Measurements from ENCODE around the gene INPP5A.

Gene INPP5A

GRCh38 chr10:132606031-132606491 is 68.5 kb downstream of the INPP5A start:
- peak overlapping the region; percentile 71 to 87 (median 82) for H3K27ac Mint-ChIP-seq
- peaks cover 25% of the 10 kb centered on the region for H3K9me3 Mint-ChIP-seq
- peaks cover 5% of the 10 kb centered on the region for H3K27me3 Mint-ChIP-seq (ENCODE audit: low read depth)
- peak overlapping the region in 1 of 3 experiments; percentile 32 for H3K4me3 Mint-ChIP-seq
- peaks cover 17% of the 10 kb centered on the region for H3K36me3 Mint-ChIP-seq (ENCODE audit: low read depth)
- H3K4me1 Mint-ChIP-seq = peaks cover 32% of the 10 kb centered on the region
- TF ChIP-seq CTCF (IDR thresholded peaks at IDR 0.05; ENCODE audit: unreplicated experiment in 3 of 3) = no peak

- H3K4me3 Mint-ChIP-seq = peak overlapping the region in 2 of 3 experiments; percentile 55 to 57
- H3K9me3 Mint-ChIP-seq = peaks cover 19% of the 10 kb centered on the region
- H3K27me3 Mint-ChIP-seq (ENCODE audit: low read depth) = peaks cover 5% of the 10 kb centered on the region
- peaks cover 32% of the 10 kb centered on the region for H3K4me1 Mint-ChIP-seq
- H3K36me3 Mint-ChIP-seq (ENCODE audit: low read depth) = peaks cover 11% of the 10 kb centered on the region
- H3K27ac Mint-ChIP-seq = peak overlapping the region; percentile 71 to 87 (median 82)
- TF ChIP-seq CTCF (IDR thresholded peaks at IDR 0.05; ENCODE audit: unreplicated experiment in 3 of 3) = no peak
Measured at GRCh38 chr10:132606536-132607316, 69.1 kb downstream of the INPP5A start.

GRCh38 chr10:132607491-132607890 is 69.9 kb downstream of the INPP5A start:
- H3K36me3 Mint-ChIP-seq (ENCODE audit: low read depth) = peaks cover 7% of the 10 kb centered on the region
- H3K4me3 Mint-ChIP-seq = no peak overlapping the region
- no peak for TF ChIP-seq CTCF (IDR thresholded peaks at IDR 0.05; ENCODE audit: unreplicated experiment in 3 of 3)
- peak overlapping the region in 2 of 3 experiments; percentile 71 to 87 for H3K27ac Mint-ChIP-seq
- peaks cover 14% of the 10 kb centered on the region for H3K9me3 Mint-ChIP-seq
- H3K27me3 Mint-ChIP-seq (ENCODE audit: low read depth) = peaks cover 5% of the 10 kb centered on the region
- peaks cover 37% of the 10 kb centered on the region for H3K4me1 Mint-ChIP-seq

GRCh38 chr10:132607961-132608495 is 70.4 kb downstream of the INPP5A start:
- Mint-ChIP-seq H3K9me3 (peaks cover 9% of the 10 kb centered on the region), H3K4me1 (peaks cover 37% of the 10 kb centered on the region), H3K4me3 (no peak overlapping the region), H3K27ac (no peak overlapping the region), H3K36me3 (ENCODE audit: low read depth) (peaks cover 3% of the 10 kb centered on the region), H3K27me3 (ENCODE audit: low read depth) (peaks cover 5% of the 10 kb centered on the region)
- TF ChIP-seq CTCF (IDR thresholded peaks at IDR 0.05; ENCODE audit: unreplicated experiment in 3 of 3) = no peak

GRCh38 chr10:132608511-132609195 is 71.1 kb downstream of the INPP5A start:
- peaks cover 6% of the 10 kb centered on the region for H3K9me3 Mint-ChIP-seq
- H3K4me3 Mint-ChIP-seq = no peak overlapping the region
- peak overlapping the region in 2 of 3 experiments; percentile 8 to 58 for H3K27ac Mint-ChIP-seq
- H3K4me1 Mint-ChIP-seq = peaks cover 41% of the 10 kb centered on the region
- no peak for TF ChIP-seq CTCF (IDR thresholded peaks at IDR 0.05; ENCODE audit: unreplicated experiment in 3 of 3)
- H3K27me3 Mint-ChIP-seq (ENCODE audit: low read depth) = peaks cover 5% of the 10 kb centered on the region
- H3K36me3 Mint-ChIP-seq (ENCODE audit: low read depth) = peaks cover 3% of the 10 kb centered on the region

All from nephron (organoid).